ENCODE data around the gene ASPHD2.

DNA sequence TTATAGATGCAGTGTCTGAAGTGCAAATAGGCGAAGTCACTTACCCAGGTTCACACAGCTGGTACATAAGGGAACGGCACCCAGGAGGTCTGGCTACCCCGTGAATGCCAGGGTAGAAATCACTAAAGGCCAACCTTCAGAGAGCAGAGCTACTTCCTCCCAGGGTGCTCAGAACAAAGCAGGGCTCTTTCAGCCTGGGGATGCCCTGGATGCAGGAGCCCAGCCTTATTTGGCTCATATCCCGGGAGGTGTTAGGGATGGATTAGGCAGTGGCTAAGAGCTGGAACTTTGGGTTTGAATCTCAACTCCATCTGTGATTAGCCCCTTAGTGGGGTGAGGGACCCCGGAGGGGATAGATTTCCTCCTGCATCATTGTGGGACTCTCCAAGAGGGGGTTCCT lies 33.1 kb upstream of the ASPHD2 start:
- TF ChIP-seq, protein P1, sequence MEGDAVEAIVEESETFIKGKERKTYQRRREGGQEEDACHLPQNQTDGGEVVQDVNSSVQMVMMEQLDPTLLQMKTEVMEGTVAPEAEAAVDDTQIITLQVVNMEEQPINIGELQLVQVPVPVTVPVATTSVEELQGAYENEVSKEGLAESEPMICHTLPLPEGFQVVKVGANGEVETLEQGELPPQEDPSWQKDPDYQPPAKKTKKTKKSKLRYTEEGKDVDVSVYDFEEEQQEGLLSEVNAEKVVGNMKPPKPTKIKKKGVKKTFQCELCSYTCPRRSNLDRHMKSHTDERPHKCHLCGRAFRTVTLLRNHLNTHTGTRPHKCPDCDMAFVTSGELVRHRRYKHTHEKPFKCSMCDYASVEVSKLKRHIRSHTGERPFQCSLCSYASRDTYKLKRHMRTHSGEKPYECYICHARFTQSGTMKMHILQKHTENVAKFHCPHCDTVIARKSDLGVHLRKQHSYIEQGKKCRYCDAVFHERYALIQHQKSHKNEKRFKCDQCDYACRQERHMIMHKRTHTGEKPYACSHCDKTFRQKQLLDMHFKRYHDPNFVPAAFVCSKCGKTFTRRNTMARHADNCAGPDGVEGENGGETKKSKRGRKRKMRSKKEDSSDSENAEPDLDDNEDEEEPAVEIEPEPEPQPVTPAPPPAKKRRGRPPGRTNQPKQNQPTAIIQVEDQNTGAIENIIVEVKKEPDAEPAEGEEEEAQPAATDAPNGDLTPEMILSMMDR (IDR thresholded peaks at IDR 0.05; ENCODE audit: insufficient read depth, low read length) = no peak
- TF ChIP-seq POLR2AphosphoS5 (IDR thresholded peaks at IDR 0.05; ENCODE audit: low read depth) = no peak
